Measurements from ENCODE around the gene GARRE1. TPM values are rescaled to one million over a fixed set of nuclear protein-coding genes. Genes with fewer than 3 reads are reported as not detected.

Gene GARRE1
- total RNA-seq, 2 donors from 2014 or later: 13.2 to 17.9 TPM

DNA sequence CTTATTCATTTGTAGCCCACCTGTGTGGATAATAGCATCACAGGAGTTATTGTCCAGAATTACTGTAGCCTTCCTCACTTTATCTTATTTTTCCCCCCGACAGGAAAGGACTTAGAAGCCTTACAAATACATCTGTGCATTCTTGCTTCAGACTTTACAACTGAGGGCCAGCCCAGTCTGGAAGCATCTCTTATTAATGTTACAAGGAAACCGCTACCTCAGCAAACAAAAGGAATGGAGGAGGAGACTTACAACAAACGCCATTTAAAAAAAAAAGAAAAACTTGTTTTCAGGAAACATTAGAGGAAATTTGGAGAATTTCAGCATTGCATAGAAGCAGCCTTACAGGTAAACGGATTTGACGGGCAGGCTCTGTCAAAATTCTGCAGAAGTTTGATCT, 45.2 kb downstream of the GARRE1 start:
- H3K27ac Mint-ChIP-seq: no peak overlapping the region
- H3K27me3 Mint-ChIP-seq (ENCODE audit: low read depth): no peaks in the 10 kb centered on the region
- no peaks in the 10 kb centered on the region for H3K9me3 Mint-ChIP-seq
- no peak overlapping the region for H3K4me3 Mint-ChIP-seq
- no peaks in the 10 kb centered on the region for H3K4me1 Mint-ChIP-seq (ENCODE audit: low read depth)
- ATAC-seq (replicated peaks in 1 of 2): no peak
- peaks cover 0 to 3% of the 10 kb centered on the region in 2 donors for H3K36me3 Mint-ChIP-seq (ENCODE audit: insufficient read depth in 2 of 2)
- DNase-seq: no peak

DNA sequence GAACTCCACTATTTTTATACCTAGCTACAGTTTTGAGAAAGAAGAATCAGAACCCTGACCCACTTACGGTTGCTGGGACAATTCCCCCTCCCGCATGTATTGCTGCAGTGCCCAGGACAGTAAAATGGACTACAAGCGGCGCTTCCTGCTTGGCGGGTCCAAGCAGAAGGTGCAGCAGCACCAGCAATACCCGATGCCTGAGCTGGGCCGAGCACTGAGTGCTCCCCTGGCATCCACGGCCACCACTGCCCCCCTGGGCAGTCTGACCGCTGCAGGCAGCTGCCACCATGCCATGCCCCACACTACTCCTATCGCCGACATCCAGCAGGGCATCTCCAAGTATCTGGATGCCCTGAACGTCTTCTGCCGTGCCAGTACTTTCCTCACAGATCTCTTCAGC, 46.0 kb downstream of the GARRE1 start:
- DNase-seq (no peak), ATAC-seq (replicated peaks in 1 of 2) (no peak)
- peaks cover 1% of the 10 kb centered on the region for H3K4me1 Mint-ChIP-seq (ENCODE audit: low read depth)
- H3K27me3 Mint-ChIP-seq (ENCODE audit: low read depth): no peaks in the 10 kb centered on the region
- no peaks in the 10 kb centered on the region for H3K9me3 Mint-ChIP-seq
- H3K36me3 Mint-ChIP-seq (ENCODE audit: insufficient read depth in 2 of 2): peaks cover 0 to 3% of the 10 kb centered on the region in 2 donors
- H3K4me3 Mint-ChIP-seq: no peak overlapping the region
- H3K27ac Mint-ChIP-seq: no peak overlapping the region

DNA sequence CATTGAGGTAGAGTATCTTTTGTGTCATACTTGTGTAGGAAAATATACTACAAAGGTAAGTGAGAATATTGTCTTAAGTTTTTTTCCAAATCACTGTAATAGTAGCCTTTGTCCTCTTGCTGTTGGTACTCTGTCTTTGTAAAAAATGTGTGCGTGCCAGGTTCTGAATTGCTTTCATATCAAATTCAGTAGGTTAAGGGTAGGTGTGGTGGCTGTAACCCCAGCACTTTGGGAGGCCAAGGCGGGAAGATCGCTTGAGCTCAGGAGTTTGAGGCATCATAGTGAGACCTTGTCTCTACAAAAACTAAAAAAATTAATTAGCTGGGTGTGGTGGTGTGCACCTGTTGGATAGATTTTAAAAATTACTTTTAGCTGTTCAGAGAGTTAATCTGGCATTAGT, 46.6 kb downstream of the GARRE1 start:
- H3K27me3 Mint-ChIP-seq (ENCODE audit: low read depth): no peaks in the 10 kb centered on the region
- H3K9me3 Mint-ChIP-seq: no peaks in the 10 kb centered on the region
- H3K27ac Mint-ChIP-seq: no peak overlapping the region
- H3K4me1 Mint-ChIP-seq (ENCODE audit: low read depth): peaks cover 4% of the 10 kb centered on the region
- H3K4me3 Mint-ChIP-seq: no peak overlapping the region
- H3K36me3 Mint-ChIP-seq (ENCODE audit: insufficient read depth in 2 of 2): peaks cover 0 to 3% of the 10 kb centered on the region in 2 donors
- no peak for ATAC-seq (replicated peaks in 1 of 2)
- DNase-seq: no peak

Other genes with a start within 250 kb of the GARRE1 start
- 100 to 1,000 TPM; 112 to 130 TPM for gene LSM14A, start 82.0 kb upstream of the GARRE1 start, total RNA-seq
- gene GPI, start 110.6 kb downstream of the GARRE1 start, total RNA-seq: 100 to 1,000 TPM; 240 to 282 TPM
- gene PDCD2L, start 149.8 kb downstream of the GARRE1 start, total RNA-seq: 10 to 100 TPM; 23.2 to 34.4 TPM
- gene UBA2, start 173.8 kb downstream of the GARRE1 start, total RNA-seq: 100 to 1,000 TPM; 153 to 183 TPM
- gene WTIP, start 227.2 kb downstream of the GARRE1 start, total RNA-seq: under 1 TPM; 0.30 to 0.70 TPM

Data from activated T-cell treated with anti-CD3 and anti-CD28 coated beads, Interleukin-2, amount 50 U/mL, for 72 hours (primary cell).